ENCODE results near the gene ZSCAN18.

GRCh38 chr19:58059003-58059670 is 38.9 kb downstream of the ZSCAN18 start, which contains the start of gene ZNF135:
- TF ChIP-seq CTCF (IDR thresholded peaks at IDR 0.05), result no peak
- TF ChIP-seq POLR2A (IDR thresholded peaks at IDR 0.05), result no peak
